ENCODE data around the gene RFX5. TPM values are rescaled to one million over a fixed set of nuclear protein-coding genes. Genes with fewer than 3 reads are reported as not detected.

RFX5 gene
- total RNA-seq, 2 experiments from 2014 or later: 55.6 to 55.7 TPM

- ATAC-seq: peak; percentile 9
- DNase-seq: no peak
- ChIA-PET CTCF (interaction anchor here (1.0 to 1.1 kb wide), 2 partner anchors 20 to 246 kb away, joined by 3 read pairs; no protein-coding TSS in a partner anchor), POLR2A (interaction anchor here (0.8 to 1.6 kb wide), 8 partner anchors 9 to 66 kb away, joined by 3 to 6 read pairs (median 3); partner anchors contain the start of gene ZNF687)
- H3K4me1 Mint-ChIP-seq (ENCODE audit: low read depth): peaks cover 30% of the 10 kb centered on the region
- no peak for TF ChIP-seq CTCF (IDR thresholded peaks at IDR 0.05)
- peak overlapping the region; percentile 94 for H3K27ac Mint-ChIP-seq
- no peaks in the 10 kb centered on the region for H3K9me3 Mint-ChIP-seq
- peak overlapping the region; percentile 96 for H3K4me3 Mint-ChIP-seq
- intact Hi-C loops (cut with micrococcal nuclease): no loop called here
- peaks cover 27% of the 10 kb centered on the region for H3K36me3 Mint-ChIP-seq (ENCODE audit: low read depth)
- H3K27me3 Mint-ChIP-seq: no peaks in the 10 kb centered on the region
Observed at GRCh38 chr1:151347523-151348246, 633 bp upstream of the RFX5 start.

- ATAC-seq: no peak
- no peaks in the 10 kb centered on the region for H3K9me3 Mint-ChIP-seq
- H3K36me3 Mint-ChIP-seq (ENCODE audit: low read depth): peaks cover 27% of the 10 kb centered on the region
- H3K27ac Mint-ChIP-seq: peak overlapping the region; percentile 94
- intact Hi-C loops (cut with micrococcal nuclease): no loop called here
- H3K4me3 Mint-ChIP-seq: peak overlapping the region; percentile 96
- peak; percentile 45 for DNase-seq
- POLR2A ChIA-PET: interaction anchor here (0.7 to 1.7 kb wide), 7 partner anchors 8 to 62 kb away, joined by 3 to 6 read pairs (median 4); partner anchors contain the start of genes PI4KB and PSMB4
- no peaks in the 10 kb centered on the region for H3K27me3 Mint-ChIP-seq
- CTCF ChIA-PET: interaction anchor here (10.5 kb wide), 1 partner anchor 49 kb away, joined by 238 read pairs; no protein-coding TSS in a partner anchor
- no peak for TF ChIP-seq CTCF (IDR thresholded peaks at IDR 0.05)
- H3K4me1 Mint-ChIP-seq (ENCODE audit: low read depth): peaks cover 30% of the 10 kb centered on the region
Observed at GRCh38 chr1:151346082-151346768, 827 bp downstream of the RFX5 start.

GRCh38 chr1:151344291-151344690 lies 2.8 kb downstream of the RFX5 start:
- no peaks in the 10 kb centered on the region for H3K27me3 Mint-ChIP-seq
- H3K4me1 Mint-ChIP-seq (ENCODE audit: low read depth): peaks cover 39% of the 10 kb centered on the region
- peaks cover 29% of the 10 kb centered on the region for H3K36me3 Mint-ChIP-seq (ENCODE audit: low read depth)
- CTCF ChIA-PET: interaction anchor here (8.5 to 10.5 kb wide), 2 partner anchors 34 to 47 kb away, joined by 179 to 238 read pairs; no protein-coding TSS in a partner anchor
- no peak overlapping the region for H3K4me3 Mint-ChIP-seq
- POLR2A ChIA-PET: interaction anchor here (1.3 to 1.7 kb wide), 4 partner anchors 17 to 55 kb away, joined by 3 to 6 read pairs (median 3); partner anchors contain the start of genes PI4KB and PSMB4
- no peak for TF ChIP-seq CTCF (IDR thresholded peaks at IDR 0.05)
- ATAC-seq: no peak
- intact Hi-C loops (cut with micrococcal nuclease): loop anchor here (5.0 kb wide), 2 partner anchors 62 to 147 kb away; partner anchors contain the start of genes PIP5K1A and ZNF687
- no peak for DNase-seq
- H3K27ac Mint-ChIP-seq: peak overlapping the region; percentile 47
- no peaks in the 10 kb centered on the region for H3K9me3 Mint-ChIP-seq

- H3K27ac Mint-ChIP-seq: peak overlapping the region; percentile 19
- no peaks in the 10 kb centered on the region for H3K27me3 Mint-ChIP-seq
- intact Hi-C loops (cut with micrococcal nuclease): loop anchor here (5.0 kb wide), 2 partner anchors 61 to 146 kb away; partner anchors contain the start of genes PIP5K1A and ZNF687
- ChIA-PET CTCF (interaction anchor here (1.0 to 10.5 kb wide), 3 partner anchors 34 to 66 kb away, joined by 3 to 238 read pairs (median 179); no protein-coding TSS in a partner anchor), POLR2A (interaction anchor here (1.5 kb wide), 1 partner anchor 17 kb away, joined by 3 read pairs; the partner anchor contains the start of gene PI4KB)
- H3K4me3 Mint-ChIP-seq: no peak overlapping the region
- H3K9me3 Mint-ChIP-seq: no peaks in the 10 kb centered on the region
- no peak for DNase-seq
- H3K36me3 Mint-ChIP-seq (ENCODE audit: low read depth): peaks cover 29% of the 10 kb centered on the region
- no peak for ATAC-seq
- H3K4me1 Mint-ChIP-seq (ENCODE audit: low read depth): peaks cover 39% of the 10 kb centered on the region
- TF ChIP-seq CTCF (IDR thresholded peaks at IDR 0.05): no peak
Observed at GRCh38 chr1:151343587-151343986, 3.5 kb downstream of the RFX5 start.
